ENCODE data around the gene DEGS1. TPM values are rescaled to one million over a fixed set of nuclear protein-coding genes. Genes with fewer than 3 reads are reported as not detected.

DEGS1 gene
- total RNA-seq, 1 donor from 2014 or later = 55.5 TPM

- TF ChIP-seq CTCF (IDR thresholded peaks at IDR 0.05) = no peak
- Mint-ChIP-seq H3K9me3 (no peaks in the 10 kb centered on the region), H3K4me1 (no peaks in the 10 kb centered on the region), H3K27ac (no peak overlapping the region), H3K4me3 (no peak overlapping the region), H3K27me3 (peaks cover 2% of the 10 kb centered on the region), H3K36me3 (ENCODE audit: low read depth) (peaks cover 43% of the 10 kb centered on the region)
- DNase-seq = no peak
- intact Hi-C loops (cut with micrococcal nuclease) = no loop called here
- ChIA-PET POLR2A (no interaction called here), CTCF (no interaction called here)
- ATAC-seq (ENCODE audit: low read depth) = no peak
These were observed 43.9 kb downstream of the DEGS1 start for GRCh38 chr1:224226849-224227502.

GRCh38 chr1:224234017-224234416 lies 51.0 kb downstream of the DEGS1 start:
- intact Hi-C loops (cut with micrococcal nuclease) = no loop called here
- DNase-seq = no peak
- no peaks in the 10 kb centered on the region for H3K27me3 Mint-ChIP-seq
- TF ChIP-seq CTCF (IDR thresholded peaks at IDR 0.05) = no peak
- no peak overlapping the region for H3K4me3 Mint-ChIP-seq
- no peak for ATAC-seq (ENCODE audit: low read depth)
- POLR2A ChIA-PET = no interaction called here
- H3K4me1 Mint-ChIP-seq = peaks cover 3% of the 10 kb centered on the region
- H3K36me3 Mint-ChIP-seq (ENCODE audit: low read depth) = peaks cover 81% of the 10 kb centered on the region
- CTCF ChIA-PET = interaction anchor here (1.2 kb wide), 1 partner anchor 118 kb away, joined by 3 read pairs; no protein-coding TSS in a partner anchor
- no peak overlapping the region for H3K27ac Mint-ChIP-seq
- H3K9me3 Mint-ChIP-seq = no peaks in the 10 kb centered on the region

- intact Hi-C loops (cut with micrococcal nuclease) = no loop called here
- Mint-ChIP-seq H3K27ac (no peak overlapping the region), H3K4me3 (no peak overlapping the region), H3K36me3 (ENCODE audit: low read depth) (peaks cover 70% of the 10 kb centered on the region), H3K27me3 (no peaks in the 10 kb centered on the region), H3K9me3 (no peaks in the 10 kb centered on the region), H3K4me1 (peaks cover 3% of the 10 kb centered on the region)
- ChIA-PET CTCF (no interaction called here), POLR2A (interaction anchor here (1.0 kb wide), 1 partner anchor 48 kb away, joined by 3 read pairs; no protein-coding TSS in a partner anchor)
- no peak for DNase-seq
- no peak for ATAC-seq (ENCODE audit: low read depth)
- no peak for TF ChIP-seq CTCF (IDR thresholded peaks at IDR 0.05)
These were observed 52.9 kb downstream of the DEGS1 start for GRCh38 chr1:224235813-224236493.

GRCh38 chr1:224237119-224237881 lies 54.3 kb downstream of the DEGS1 start:
- H3K36me3 Mint-ChIP-seq (ENCODE audit: low read depth) = peaks cover 67% of the 10 kb centered on the region
- no peaks in the 10 kb centered on the region for H3K9me3 Mint-ChIP-seq
- POLR2A ChIA-PET = interaction anchor here (0.7 to 1.0 kb wide), 2 partner anchors 34 to 49 kb away, joined by 3 to 4 read pairs; no protein-coding TSS in a partner anchor
- H3K27ac Mint-ChIP-seq = no peak overlapping the region
- H3K4me1 Mint-ChIP-seq = peaks cover 3% of the 10 kb centered on the region
- intact Hi-C loops (cut with micrococcal nuclease) = no loop called here
- CTCF ChIA-PET = no interaction called here
- ATAC-seq (ENCODE audit: low read depth) (no peak), DNase-seq (no peak)
- no peaks in the 10 kb centered on the region for H3K27me3 Mint-ChIP-seq
- H3K4me3 Mint-ChIP-seq = no peak overlapping the region
- TF ChIP-seq CTCF (IDR thresholded peaks at IDR 0.05) = no peak

- TF ChIP-seq CTCF (IDR thresholded peaks at IDR 0.05) = no peak
- DNase-seq = no peak
- H3K9me3 Mint-ChIP-seq = no peaks in the 10 kb centered on the region
- peaks cover 3% of the 10 kb centered on the region for H3K4me1 Mint-ChIP-seq
- H3K4me3 Mint-ChIP-seq = no peak overlapping the region
- no peaks in the 10 kb centered on the region for H3K27me3 Mint-ChIP-seq
- peaks cover 59% of the 10 kb centered on the region for H3K36me3 Mint-ChIP-seq (ENCODE audit: low read depth)
- H3K27ac Mint-ChIP-seq = no peak overlapping the region
- intact Hi-C loops (cut with micrococcal nuclease) = no loop called here
- POLR2A ChIA-PET = no interaction called here
- CTCF ChIA-PET = no interaction called here
- ATAC-seq (ENCODE audit: low read depth) = no peak
These were observed 55.2 kb downstream of the DEGS1 start for GRCh38 chr1:224238212-224238611.
